ENCODE results near the gene SEL1L. TPM values are rescaled to one million over a fixed set of nuclear protein-coding genes. Genes with fewer than 3 reads are reported as not detected.

Gene SEL1L
- total and polyA plus RNA-seq, 2 donors (not counting 3 experiments of a cell fraction or from before 2014, with no cell fraction given): 15.0 to 95.0 TPM

DNA sequence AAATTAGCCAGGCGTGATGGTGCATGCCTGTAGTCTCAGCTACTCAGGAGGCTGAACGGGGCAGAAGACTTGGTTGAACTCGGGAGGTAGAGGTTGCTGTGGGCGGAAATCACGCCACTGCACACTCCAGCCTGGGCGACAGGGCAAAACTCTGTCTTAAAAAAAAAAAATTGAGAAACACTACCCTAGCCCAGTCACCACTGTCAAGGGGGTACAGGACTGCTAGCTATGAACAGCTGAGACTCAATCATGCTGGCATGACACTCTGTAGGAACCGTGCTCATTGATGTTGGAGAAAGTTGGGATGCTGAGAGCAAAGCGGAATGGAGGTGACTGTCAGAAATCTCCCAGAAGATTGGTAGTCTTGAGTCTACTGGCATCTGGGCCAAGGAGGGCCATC is 75.3 kb downstream of the SEL1L start:
- Histone ChIP-seq H3K9me1 (replicated peaks; ENCODE audit: control insufficient read depth, extremely low read depth, insufficient read depth, low read length) (no peaks in the 10 kb centered on the region), H3K27me3 (ENCODE audit: control insufficient read depth in 2 of 2, insufficient read depth in 2 of 2, low read length in 2 of 2) (no peaks in the 10 kb centered on the region), H3K4me1 (ENCODE audit: control insufficient read depth, extremely low read depth, insufficient read depth, low read length) (no peaks in the 10 kb centered on the region), H3K4me3 (replicated peaks in 1 of 3; ENCODE audit: insufficient read depth in 1 of 3, low read depth in 1 of 3, low read length in 3 of 3) (no peak overlapping the region), H4K20me1 (replicated peaks; ENCODE audit: control insufficient read depth, extremely low read depth, insufficient read depth, low read length) (no peaks in the 10 kb centered on the region), H3K9ac (replicated peaks; ENCODE audit: extremely low read depth, insufficient read depth, low read length) (no peak overlapping the region), H3K79me2 (ENCODE audit: control insufficient read depth, insufficient read depth, low read length) (no peaks in the 10 kb centered on the region), H3K9me3 (replicated peaks; ENCODE audit: control insufficient read depth, insufficient read depth, low read length) (no peaks in the 10 kb centered on the region), H3K27ac (ENCODE audit: insufficient read depth, low read depth, low read length) (no peak overlapping the region), H2AFZ (ENCODE audit: low read depth, low read length) (no peak overlapping the region), H3K4me2 (ENCODE audit: insufficient read depth, low read length) (no peak overlapping the region), H3K36me3 (ENCODE audit: control insufficient read depth in 2 of 2, extremely low read depth in 1 of 2, insufficient read depth in 2 of 2, low read length in 2 of 2) (no peaks in the 10 kb centered on the region)
- FAIRE-seq (no peak), DNase-seq (ENCODE audit: low read depth, low spot score) (no peak)
- TF ChIP-seq, protein P1, sequence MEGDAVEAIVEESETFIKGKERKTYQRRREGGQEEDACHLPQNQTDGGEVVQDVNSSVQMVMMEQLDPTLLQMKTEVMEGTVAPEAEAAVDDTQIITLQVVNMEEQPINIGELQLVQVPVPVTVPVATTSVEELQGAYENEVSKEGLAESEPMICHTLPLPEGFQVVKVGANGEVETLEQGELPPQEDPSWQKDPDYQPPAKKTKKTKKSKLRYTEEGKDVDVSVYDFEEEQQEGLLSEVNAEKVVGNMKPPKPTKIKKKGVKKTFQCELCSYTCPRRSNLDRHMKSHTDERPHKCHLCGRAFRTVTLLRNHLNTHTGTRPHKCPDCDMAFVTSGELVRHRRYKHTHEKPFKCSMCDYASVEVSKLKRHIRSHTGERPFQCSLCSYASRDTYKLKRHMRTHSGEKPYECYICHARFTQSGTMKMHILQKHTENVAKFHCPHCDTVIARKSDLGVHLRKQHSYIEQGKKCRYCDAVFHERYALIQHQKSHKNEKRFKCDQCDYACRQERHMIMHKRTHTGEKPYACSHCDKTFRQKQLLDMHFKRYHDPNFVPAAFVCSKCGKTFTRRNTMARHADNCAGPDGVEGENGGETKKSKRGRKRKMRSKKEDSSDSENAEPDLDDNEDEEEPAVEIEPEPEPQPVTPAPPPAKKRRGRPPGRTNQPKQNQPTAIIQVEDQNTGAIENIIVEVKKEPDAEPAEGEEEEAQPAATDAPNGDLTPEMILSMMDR (IDR thresholded peaks at IDR 0.05; ENCODE audit: extremely low read depth in 1 of 2, insufficient read depth in 1 of 2, low read depth in 1 of 2, low read length in 2 of 2): no peak
- no peak for TF ChIP-seq FOS (IDR thresholded peaks at IDR 0.05; ENCODE audit: borderline replicate concordance, insufficient read depth, low read length)
- TF ChIP-seq POLR2AphosphoS5 (IDR thresholded peaks at IDR 0.05; ENCODE audit: insufficient read depth, low read depth, low read length): no peak
- no peak for TF ChIP-seq POLR2A (IDR thresholded peaks at IDR 0.05; ENCODE audit: low read depth, low read length)
- no peak for TF ChIP-seq JUN (IDR thresholded peaks at IDR 0.05; ENCODE audit: borderline replicate concordance, insufficient read depth, insufficient read length, low read depth)
- TF ChIP-seq, protein P2, sequence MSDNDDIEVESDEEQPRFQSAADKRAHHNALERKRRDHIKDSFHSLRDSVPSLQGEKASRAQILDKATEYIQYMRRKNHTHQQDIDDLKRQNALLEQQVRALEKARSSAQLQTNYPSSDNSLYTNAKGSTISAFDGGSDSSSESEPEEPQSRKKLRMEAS (IDR thresholded peaks at IDR 0.05; ENCODE audit: insufficient read depth, insufficient read length): no peak
- TF ChIP-seq EZH2 (IDR thresholded peaks at IDR 0.05; ENCODE audit: borderline replicate concordance, low read depth, low read length, severe bottlenecking): no peak
- TF ChIP-seq GATA2 (IDR thresholded peaks at IDR 0.05; ENCODE audit: insufficient read depth, insufficient read length, low read depth, low read length): no peak
- TF ChIP-seq MYC (IDR thresholded peaks at IDR 0.05; ENCODE audit: low read depth, low read length): no peak
- dilution Hi-C loops (cut with MboI; ENCODE audit: extremely low pct_ligation_motif_present, low sequenced_read_pairs): no loop called here
- no TSS peak for BruUV-seq (replicated peaks)
- intact Hi-C loops (cut with micrococcal nuclease): no loop called here
- ChIA-PET CTCF (no interaction called here), POLR2A (no interaction called here)

Data from endothelial cell of umbilical vein (primary cell).